K562 treated with DMSO at 1 percent for 24 hours (cell line): Measurements from ENCODE around the gene ICAM1. TPM values are rescaled to one million over a fixed set of nuclear protein-coding genes. Genes with fewer than 3 reads are reported as not detected.

ENCODE experiments used
- total RNA-seq: library from RNA; unstranded; fragments of 300-600 nt; gene quantifications from 2 replicates; pipeline ENCODE4 v1.2.3, GENCODE V29; 2022; ENCODE audit warnings: low read depth; ENCODE audit not compliant: insufficient read depth

Gene ICAM1
- 174 and 177 TPM in 2 replicates for total RNA-seq

GRCh38 chr19:10270616-10271394 lies at the start of gene ICAM1:
Gene ICAM1, plus strand, starts transcription at chr19:10271120. Its CDS starts 40 bp downstream, at chr19:10271160.

GRCh38 chr19:10230861-10231611 lies 39.9 kb upstream of the ICAM1 start, which contains the start of gene S1PR2:
Gene S1PR2, minus strand, starts transcription at chr19:10231331. Its CDS starts 6,426 bp downstream, at chr19:10224905.

GRCh38 chr19:10251792-10252694 lies 18.9 kb upstream of the ICAM1 start, which contains the start of gene MRPL4:
Gene MRPL4, plus strand, starts transcription at chr19:10252214. Its CDS starts 40 bp downstream, at chr19:10252254.

GRCh38 chr19:10286803-10287737 lies 16.1 kb downstream of the ICAM1 start, which contains the start of gene ICAM4:
Gene ICAM4, plus strand, starts transcription at chr19:10286955. Its CDS starts 58 bp downstream, at chr19:10287013.

GRCh38 chr19:10289836-10290356 lies 19.0 kb downstream of the ICAM1 start, which contains the start of gene ICAM5:
Gene ICAM5, plus strand, starts transcription at chr19:10289952. Its CDS starts 92 bp downstream, at chr19:10290044.

DNA sequence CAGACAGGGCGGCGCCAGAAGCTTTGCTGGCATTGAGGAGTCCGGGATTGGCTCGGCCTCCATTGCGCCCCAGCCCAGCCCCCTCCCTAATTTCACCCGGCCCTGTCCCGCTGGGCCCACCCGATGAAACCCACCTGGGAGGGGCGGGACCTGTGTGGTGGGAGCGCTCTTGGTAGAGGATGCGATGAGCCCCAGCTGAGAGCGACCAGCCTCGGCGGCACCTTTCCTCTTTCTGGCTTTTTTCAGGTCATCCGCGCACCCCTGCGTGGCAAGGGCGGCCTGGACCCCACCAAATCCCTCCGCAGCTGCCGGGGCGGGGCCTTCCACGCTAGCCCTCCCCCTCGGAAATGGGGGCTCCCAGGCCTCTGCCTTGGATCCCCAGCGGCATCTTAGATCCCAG lies 38.5 kb downstream of the ICAM1 start, which contains the start of gene ZGLP1:
Gene ZGLP1 (minus strand): TSS at position 393 of the 400 bp plus-strand sequence.

DNA sequence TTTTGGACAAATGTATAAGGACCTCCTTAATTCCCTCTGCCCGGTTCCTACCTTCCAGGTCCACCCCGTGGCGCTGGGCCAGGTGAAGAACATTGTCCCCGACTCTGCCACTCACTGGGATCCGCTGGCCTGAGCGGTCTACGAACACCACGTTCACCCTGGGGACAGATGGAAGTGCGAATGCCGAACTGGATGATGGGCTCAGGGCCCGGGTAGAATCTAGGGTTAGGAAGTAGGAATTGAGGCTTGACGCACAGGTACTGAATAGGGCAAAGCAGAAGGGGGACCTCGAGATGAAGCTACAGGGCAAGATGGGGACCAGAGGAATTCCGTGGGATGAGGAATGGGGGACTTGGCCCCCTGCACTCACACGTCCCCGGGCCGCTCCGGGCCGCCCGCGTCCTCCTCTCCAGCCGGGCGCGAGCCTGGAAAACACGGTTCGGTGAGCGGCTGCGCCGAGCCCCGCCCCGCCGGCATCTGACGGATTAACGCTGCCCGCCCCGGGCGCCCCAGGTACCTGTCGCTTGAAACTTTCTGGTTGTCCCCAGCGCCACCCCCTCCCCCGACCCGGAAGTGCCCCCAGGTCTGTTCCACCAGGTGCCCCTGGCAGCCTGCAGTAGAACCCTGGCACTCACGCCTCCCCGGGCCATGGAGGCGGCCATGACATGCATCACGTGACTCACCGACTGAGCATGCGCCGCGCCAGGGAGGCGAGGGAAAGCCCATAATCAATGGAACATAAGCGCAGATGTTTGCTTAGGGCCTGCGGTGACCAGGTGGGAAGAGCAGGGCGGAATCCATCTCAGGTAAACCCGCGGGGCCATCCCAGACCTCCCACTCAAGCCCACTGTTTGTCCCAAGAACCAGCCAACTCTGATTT lies 44.7 kb downstream of the ICAM1 start, which contains the start of gene FDX2:
Gene FDX2 (minus strand): TSS at position 681 of the 880 bp plus-strand sequence. CDS start 19 bp downstream, at position 662.

DNA sequence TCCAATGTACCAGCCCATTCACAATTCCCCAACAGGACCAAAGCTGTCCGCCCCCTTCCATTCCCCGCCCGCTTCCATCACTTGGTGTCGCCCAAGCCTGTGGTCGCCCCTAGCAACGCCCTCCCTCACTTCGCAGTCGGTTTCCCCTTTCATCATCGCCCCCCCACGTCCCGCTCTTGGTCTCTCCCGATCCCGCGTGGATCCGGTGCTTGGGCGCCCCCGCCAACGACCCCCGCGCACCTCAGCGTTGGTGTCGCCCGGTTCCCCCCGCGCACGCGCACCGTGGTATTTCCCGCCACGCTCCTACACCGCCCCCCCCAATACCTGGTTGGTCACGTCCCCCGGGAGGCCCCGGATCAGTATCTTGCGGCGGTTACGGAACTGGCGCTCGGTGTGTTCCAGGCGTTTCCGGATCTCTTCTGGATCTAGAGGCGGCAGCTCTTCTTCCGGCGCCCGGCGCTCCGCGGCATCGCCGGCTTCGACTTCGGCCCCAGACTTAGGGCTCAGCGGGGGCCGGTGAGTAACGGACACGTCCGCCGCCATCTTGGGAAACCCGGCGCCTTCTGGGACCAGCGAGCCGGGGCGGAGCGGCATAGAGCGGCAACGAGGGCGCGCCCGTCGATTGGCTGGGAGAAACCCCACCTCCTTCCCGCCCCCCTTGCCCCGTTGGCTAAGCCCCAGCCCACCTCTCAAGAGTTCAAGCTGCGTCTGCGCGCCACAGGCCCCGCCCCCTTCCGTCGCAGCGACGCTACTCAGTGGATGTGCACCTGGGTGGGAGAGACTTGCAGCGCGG lies 62.2 kb downstream of the ICAM1 start, which contains the start of gene RAVER1:
Gene RAVER1 (minus strand): TSS at position 565 of the 793 bp plus-strand sequence. CDS start 22 bp downstream, at position 543.

Other genes with a start within 250 kb of the ICAM1 start
- gene SHFL, start 184.8 kb upstream of the ICAM1 start, total RNA-seq = 28.1 and 30.5 TPM in 2 replicates
- gene ANGPTL6, start 168.4 kb upstream of the ICAM1 start, total RNA-seq = 0.24 and 2.3 TPM in 2 replicates
- 30.8 and 36.2 TPM in 2 replicates for gene PPAN, start 164.8 kb upstream of the ICAM1 start, total RNA-seq
- gene P2RY11, start 159.4 kb upstream of the ICAM1 start, total RNA-seq = 7.5 and 7.7 TPM in 2 replicates
- 382 and 411 TPM in 2 replicates for gene EIF3G, start 151.2 kb upstream of the ICAM1 start, total RNA-seq
- gene DNMT1, start 76.2 kb upstream of the ICAM1 start, total RNA-seq = 170 and 174 TPM in 2 replicates
- 2.0 and 2.9 TPM in 2 replicates for gene S1PR2, start 39.8 kb upstream of the ICAM1 start, total RNA-seq
- gene MRPL4, start 18.9 kb upstream of the ICAM1 start, total RNA-seq = 140 and 159 TPM in 2 replicates
- gene ICAM4, start 15.8 kb downstream of the ICAM1 start, total RNA-seq = 107 and 108 TPM in 2 replicates
- gene ICAM5, start 18.8 kb downstream of the ICAM1 start, total RNA-seq = 28.4 and 31.1 TPM in 2 replicates
- gene ZGLP1, start 38.7 kb downstream of the ICAM1 start, total RNA-seq = 5.2 and 5.9 TPM in 2 replicates
- gene FDX2, start 44.9 kb downstream of the ICAM1 start, total RNA-seq = 44.7 and 46.0 TPM in 2 replicates
- 86.7 and 87.5 TPM in 2 replicates for gene RAVER1, start 62.4 kb downstream of the ICAM1 start, total RNA-seq
- 7.8 and 11.4 TPM in 2 replicates for gene ICAM3, start 68.5 kb downstream of the ICAM1 start, total RNA-seq
- 147 and 169 TPM in 2 replicates for gene TYK2, start 109.5 kb downstream of the ICAM1 start, total RNA-seq
- 291 and 297 TPM in 2 replicates for gene CDC37, start 132.4 kb downstream of the ICAM1 start, total RNA-seq
- gene PDE4A, start 149.4 kb downstream of the ICAM1 start, total RNA-seq = 18.6 and 20.1 TPM in 2 replicates
- 94.3 and 110 TPM in 2 replicates for gene KEAP1, start 232.2 kb downstream of the ICAM1 start, total RNA-seq
- 0.29 and 0.52 TPM in 2 replicates for gene S1PR5, start 246.3 kb downstream of the ICAM1 start, total RNA-seq